Activated CD8-positive, alpha-beta memory T cell treated with anti-CD3 and anti-CD28 coated beads for 24 hours (primary cell): ENCODE measurements around the gene RAB44.
"Not testable (repeated sequence)": the region's sequence is repeated elsewhere in the genome, so short reads cannot be mapped to it uniquely, and the experiment has no call there.

Experiments used
- DNase-seq: peaks from one replicate; pipeline ENCODE4 v3.0.0-alpha.2; 2020

The RAB44 gene

DNA sequence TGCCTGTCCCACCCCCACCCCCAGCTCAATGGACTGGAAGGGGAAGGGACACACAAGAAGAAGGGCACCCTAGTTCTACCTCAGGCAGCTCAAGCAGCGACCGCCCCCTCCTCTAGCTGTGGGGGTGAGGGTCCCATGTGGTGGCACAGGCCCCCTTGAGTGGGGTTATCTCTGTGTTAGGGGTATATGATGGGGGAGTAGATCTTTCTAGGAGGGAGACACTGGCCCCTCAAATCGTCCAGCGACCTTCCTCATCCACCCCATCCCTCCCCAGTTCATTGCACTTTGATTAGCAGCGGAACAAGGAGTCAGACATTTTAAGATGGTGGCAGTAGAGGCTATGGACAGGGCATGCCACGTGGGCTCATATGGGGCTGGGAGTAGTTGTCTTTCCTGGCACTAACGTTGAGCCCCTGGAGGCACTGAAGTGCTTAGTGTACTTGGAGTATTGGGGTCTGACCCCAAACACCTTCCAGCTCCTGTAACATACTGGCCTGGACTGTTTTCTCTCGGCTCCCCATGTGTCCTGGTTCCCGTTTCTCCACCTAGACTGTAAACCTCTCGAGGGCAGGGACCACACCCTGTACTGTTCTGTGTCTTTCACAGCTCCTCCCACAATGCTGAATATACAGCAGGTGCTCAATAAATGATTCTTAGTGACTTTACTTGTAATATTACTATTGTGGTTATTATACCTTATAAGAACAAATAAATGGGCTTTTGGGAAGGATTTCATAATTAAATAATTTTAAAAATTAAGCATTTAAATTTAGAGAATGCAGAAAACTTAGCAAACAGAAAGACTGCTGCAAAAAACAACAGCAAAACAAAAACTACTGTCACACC lies 10.7 kb upstream of the RAB44 start:
- no peak for DNase-seq

DNA sequence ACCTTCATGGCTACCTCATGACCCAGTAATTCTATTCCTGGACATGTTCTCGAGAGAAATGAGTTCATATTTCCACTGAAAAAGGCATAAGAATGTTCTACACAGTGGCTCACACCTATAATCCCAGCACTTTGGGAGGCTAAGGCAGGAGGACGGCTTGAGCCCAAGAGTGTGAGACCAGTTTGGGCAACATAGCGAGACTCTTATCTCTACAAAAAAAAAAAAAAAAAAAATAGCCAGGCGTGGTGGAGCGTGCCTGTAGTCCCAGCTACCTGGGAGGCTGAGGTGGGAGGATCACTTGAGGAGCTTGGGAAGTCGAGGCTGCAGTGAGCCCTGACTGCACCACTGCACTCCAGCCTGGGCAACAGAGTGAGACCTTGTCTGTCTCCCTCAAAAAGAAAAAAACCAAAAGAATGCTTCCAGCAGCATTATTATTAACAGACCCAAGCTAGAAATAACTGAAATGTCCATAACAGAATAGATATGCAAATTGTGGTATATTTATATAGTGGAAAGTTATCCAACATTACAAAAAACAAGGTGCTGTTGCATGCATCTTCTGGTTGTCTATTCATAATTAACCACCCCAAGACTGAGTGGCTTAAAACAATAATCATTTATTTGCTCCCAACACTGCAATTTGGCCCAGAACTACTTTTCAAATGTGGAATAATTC lies 9.4 kb upstream of the RAB44 start:
- DNase-seq: no peak

DNA sequence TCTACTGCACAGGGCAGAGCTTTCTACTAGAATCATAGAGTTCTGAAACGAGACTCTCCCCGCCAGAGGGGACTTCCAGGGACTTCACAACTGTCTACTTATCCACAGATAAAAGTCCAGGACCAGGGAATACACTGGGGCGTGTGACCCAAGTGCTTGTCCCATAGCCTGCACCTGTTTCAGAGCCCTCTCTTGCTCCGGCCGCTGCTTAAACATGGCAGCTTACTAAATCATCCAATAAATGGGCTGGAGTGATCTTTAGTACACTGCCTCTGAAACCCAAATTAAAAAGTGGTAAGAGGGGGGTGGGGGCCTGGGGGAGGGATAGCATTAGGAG lies 8.9 kb upstream of the RAB44 start:
- no peak for DNase-seq

- no peak for DNase-seq
Observed at GRCh38 chr6:36691011-36691410, 6.6 kb upstream of the RAB44 start.

- DNase-seq: no peak
Observed at GRCh38 chr6:36691612-36692011, 6.0 kb upstream of the RAB44 start.

DNA sequence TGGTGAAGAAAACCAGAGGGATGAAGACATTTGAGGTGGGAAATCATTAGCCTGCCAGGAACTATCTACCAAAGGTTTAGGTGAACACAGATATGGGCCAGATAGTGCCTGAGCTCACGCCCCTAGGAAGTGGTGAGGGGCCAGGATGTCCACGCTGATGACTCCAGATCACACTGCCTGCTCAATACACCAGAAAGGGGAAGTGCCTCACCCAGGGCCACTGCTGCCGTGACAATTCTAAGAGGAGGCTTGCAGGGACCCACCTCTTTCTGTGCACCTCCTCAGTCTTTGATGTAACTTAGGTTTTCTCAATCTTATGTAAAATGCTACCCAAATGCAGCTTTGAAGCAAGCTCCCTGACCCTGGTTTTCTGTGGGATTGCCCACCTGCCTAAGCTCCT lies 5.4 kb upstream of the RAB44 start:
- no peak for DNase-seq

DNA sequence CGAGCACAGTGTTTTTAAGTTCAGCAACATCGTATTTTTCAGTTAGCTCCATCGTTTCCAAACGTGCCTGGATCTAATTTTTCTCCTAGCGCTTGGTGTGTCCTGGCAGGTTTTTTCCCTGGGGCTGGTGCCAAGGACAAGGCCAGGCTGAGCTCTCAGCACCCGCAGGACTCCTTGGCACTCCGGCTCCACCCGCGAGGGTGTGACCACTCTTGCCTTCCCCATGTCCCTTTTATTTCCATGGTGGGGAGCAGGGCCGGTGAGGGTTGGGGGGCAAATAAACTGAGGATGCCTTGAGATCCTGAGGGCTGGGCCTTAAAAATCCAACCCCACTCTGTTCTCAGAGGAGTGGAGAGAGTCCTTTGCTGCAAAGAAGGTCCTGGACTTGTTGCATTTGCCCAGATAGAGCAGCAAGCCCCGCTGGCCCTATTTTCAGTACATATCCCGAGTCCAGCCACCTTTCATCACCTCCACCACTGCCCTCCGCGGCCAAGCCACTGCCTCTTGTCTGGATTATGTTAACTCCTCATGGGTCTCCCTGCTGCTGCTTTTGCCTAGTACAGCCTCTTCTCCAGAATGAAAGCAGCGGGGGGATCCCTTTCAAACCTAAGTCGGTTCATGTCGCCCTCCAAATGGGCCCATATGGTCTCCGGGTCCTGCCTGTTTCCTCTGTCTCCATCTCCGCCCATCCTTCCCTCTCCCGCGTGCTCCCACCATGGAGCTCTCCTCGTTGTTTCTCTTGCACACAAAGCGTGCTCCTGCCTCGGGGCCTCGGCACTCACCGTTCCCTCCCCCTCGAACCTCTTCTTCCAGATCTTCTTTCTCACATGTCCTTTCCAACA lies 4.5 kb upstream of the RAB44 start:
- DNase-seq: no peak

DNA sequence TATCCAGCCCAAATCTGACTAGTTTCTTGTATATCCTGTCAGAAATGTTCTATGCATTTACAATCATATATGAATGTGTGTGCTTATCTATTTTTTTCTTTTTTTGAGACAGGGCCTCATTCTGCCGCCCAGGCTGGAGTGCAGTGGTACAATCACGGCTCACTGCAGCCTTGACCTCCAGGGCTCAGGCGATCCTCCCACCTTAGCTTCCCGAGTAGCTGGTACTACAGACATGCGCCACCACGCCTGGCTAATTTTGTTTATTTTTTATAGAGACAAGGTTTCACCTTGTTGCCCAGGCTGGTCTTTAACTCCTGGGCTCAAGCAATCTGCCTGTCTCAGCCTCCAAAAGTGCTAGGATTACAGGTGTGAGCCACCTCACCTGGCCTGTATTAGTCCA lies 3.0 kb upstream of the RAB44 start:
- no peak for DNase-seq

DNA sequence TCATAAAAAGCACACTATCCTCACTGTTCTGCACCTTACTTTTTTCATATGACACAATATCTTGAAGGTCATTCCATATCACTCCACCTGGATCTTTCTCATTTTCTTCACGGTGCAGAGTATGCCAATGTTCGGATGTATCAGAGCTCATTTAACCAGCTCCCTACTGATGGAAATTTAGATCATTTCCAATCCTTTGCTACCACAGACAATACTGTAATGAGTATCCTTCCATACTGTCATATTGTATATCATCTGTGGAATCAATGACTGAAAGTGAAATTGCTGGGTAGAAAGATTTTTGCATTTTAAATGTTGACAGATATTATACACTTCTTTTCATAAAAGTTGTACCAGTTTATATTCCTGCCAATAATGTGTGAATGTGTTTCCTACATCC lies 2.2 kb upstream of the RAB44 start:
- no peak for DNase-seq

DNA sequence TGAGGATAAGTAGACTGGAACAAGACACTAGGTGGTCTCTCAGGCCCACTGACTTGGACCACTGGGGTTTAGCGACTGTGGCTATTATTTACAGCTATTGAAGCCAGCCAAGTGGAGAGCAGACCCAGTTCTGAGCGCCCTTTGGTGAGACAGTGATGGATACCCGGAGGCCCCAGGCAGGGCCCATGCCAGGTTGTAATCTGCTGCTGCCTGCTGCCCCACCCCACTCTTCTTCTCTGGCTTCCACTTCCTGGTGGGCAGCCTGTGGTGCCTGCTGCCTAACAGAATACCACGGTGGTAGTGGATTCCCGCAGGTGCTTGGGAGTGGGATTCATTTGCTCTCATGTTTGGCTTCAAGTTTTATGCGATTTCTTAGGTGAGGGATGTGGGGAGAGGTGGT lies 570 bp downstream of the RAB44 start:
- no peak for DNase-seq

- DNase-seq: no peak
Observed at GRCh38 chr6:36698871-36699271, 1.2 kb downstream of the RAB44 start.

DNA sequence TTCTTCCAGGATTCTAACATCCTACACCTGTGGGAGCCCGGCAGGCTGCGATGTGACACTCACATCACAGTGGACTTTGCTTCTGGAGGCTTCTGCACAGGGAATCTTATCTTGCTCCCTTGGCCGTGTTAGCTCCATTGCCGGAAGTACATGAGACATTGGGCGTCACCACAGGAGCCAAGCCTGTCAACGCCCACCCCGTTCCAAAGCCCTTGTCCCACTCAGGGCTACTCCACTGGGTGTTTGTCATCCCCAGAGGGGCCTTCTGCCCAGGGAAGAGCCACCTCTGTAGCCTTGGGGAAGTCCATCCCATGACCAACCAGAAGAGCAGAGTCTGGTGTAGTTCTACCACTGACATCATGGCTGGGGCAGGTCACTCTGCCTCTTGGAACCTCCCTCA lies 1.7 kb downstream of the RAB44 start:
- DNase-seq: no peak

- no peak for DNase-seq
Observed at GRCh38 chr6:36700071-36700812, 2.6 kb downstream of the RAB44 start.

DNA sequence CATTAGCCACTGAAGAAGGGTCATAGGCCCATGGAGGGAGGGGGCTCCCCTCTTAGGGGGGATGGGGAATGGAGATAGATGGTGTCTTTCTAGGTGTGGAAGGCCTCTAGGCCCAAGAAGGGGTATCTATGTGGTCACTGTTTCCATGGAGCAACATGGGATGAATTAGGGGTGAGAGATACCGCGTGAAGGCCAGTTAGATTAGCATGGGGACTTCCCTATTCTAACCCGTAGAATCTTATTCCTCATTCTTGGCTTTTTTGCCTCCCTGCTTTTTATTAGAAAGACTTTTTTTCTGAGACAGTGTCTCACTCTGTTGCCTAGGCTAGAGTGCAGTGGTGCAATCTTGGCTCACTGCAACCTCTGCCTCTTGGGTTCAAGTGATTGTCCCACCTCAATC lies 3.2 kb downstream of the RAB44 start:
- no peak for DNase-seq

DNA sequence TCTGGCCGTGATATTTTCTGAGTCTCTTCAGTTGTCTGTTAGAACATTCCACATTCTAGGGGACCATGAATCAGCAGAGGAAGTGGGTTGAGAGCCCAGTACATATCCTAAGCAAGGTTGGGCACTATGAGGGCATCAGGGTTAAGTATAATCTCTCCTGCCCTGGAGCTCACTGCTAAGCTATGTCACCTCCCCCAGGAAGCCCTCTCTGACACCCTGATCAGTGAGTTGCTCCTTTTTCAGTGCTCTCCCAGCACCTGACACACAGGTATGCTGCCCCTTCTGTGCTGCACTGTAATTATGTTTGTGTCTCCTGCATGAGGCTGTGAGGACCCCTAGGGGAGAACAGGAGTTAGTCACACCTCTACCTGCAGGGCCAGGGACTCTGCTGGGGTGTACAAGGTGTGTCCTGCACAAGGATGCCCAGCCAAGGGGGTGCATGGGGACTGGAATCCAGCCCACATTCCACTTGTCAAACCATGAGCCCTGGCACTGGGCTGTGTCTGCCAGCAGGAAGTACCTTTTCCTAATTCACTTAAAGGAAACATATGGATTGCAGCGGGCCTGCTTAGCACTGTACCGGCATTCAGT lies 3.9 kb downstream of the RAB44 start:
- DNase-seq: no peak

- no peak for DNase-seq
Observed at GRCh38 chr6:36702656-36703055, 5.0 kb downstream of the RAB44 start.

DNA sequence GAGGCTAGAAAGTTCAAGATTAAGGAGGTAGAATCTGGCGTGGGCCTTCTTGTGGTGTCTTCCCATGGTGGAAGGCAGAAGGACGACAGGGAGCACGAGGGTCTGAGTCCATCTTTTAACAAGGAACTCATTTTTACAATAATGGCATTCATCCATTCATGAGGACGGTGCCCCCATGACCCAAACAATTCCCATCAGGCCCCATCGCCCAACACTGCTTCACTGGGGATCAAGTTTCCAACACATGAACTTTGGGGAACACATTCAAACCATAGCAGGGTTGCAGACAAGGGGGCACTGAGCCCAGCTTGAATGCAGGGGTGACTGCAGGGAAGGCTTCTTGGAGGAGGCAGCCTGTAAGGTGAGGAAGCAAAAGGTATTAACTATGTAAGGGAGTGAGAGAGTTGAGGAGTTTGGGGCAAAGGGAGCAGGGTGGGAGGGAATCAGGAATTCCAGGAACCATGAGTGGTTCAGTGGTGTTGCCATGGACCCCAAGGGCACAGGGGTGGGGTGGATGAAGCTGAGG lies 5.5 kb downstream of the RAB44 start:
- DNase-seq: no peak

DNA sequence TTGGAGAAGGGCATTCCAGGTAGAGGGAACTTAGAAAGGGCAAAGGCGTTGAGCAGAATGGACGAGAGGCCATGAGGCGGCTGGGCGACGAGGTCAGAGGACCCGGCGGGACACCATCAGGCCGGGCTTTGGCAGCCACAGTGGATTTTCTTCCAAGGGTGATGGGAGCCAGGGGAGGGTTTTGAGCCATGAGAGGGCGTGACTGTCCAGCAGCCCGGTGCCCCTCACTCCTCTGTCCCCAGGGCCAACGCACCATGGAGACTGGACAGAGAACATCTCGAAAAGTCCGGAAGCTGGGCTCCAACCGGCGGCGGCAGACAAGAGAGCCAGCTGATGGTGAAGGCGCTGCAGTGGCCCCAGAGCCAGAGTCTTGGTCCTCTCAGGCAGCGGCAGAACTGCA lies 6.4 kb downstream of the RAB44 start:
- DNase-seq: no peak

- DNase-seq: not testable (repeated sequence)
Observed at GRCh38 chr6:36704961-36705577, 7.4 kb downstream of the RAB44 start.

DNA sequence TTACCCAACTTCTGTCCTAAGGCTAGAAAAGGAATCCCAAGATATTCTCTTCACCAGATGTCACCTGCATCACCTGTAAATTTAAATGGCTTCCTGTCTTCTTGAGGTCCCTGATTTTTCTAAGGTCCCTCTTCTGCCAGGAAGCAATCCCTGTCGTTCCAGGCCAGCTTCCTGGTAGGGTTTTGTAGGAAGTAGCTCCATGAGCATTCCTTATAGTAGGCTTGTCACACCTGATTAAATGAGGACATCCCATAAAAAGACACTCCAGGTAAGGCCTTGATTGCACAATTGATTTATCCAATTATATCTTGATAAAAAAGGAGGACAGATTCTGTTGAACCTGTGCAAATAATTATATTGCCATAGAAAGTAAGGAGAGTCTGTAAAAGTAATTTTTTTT lies 8.7 kb downstream of the RAB44 start:
- DNase-seq: no peak

DNA sequence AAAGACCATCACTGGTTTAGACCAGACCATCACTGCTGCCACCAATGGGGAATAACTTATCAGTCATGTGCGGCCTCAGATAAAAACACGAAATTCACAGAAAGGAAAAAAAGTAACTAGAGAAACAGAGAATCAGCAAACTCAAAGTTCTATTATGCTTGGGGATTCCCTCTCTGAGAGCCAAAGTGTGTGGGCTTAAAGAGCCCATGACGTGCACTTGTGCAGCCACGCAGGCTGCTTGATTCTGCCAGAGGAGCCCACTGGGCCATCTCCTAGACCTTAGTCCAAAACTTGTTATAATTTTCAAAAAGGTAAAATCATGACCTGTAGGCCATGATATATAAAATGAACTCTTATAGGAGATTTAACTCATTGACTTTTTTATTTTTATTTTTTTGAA lies 15.2 kb downstream of the RAB44 start:
- DNase-seq: no peak

DNA sequence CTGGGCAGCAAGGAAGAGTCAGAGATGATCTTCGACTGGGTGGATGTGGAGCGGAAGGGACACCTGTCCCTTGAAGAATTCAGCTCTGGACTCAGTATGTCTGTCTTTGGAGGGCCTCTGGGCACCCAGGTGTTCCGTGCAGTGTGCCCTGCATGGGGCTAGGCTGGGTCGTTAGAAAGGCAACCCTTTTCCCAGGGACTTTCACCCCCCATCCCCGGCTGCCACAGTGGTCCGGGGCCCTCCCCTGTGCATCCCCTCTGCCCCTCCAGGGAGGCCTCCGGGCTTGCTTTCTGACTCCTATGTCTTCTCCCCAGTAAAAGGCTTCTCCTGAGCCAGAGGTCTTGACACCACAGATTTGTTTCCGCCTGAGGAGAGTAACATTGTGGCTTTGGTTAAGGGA lies 16.2 kb downstream of the RAB44 start:
- no peak for DNase-seq
